Left lung (tissue), 8 donors: Measurements from ENCODE around the gene MARVELD1. TPM values are rescaled to one million over a fixed set of nuclear protein-coding genes. Genes with fewer than 3 reads are reported as not detected.

Experiments
- polyA plus RNA-seq, 6 donors: library from polyadenylated mRNA; unstranded; fragments of 120-200 nt; gene quantifications; one replicate each; pipeline ENCODE4 v1.2.1, GENCODE V29; 2013; ENCODE audit not compliant: insufficient read length in 6 of 6
- total RNA-seq, 2 donors: library from RNA; stranded (reverse); fragmentation: NEBNext Ultra II Directional; extraction: Animal tissue kit (Norgen Biotek cat#: 25700); gene quantifications; one replicate each; pipeline ENCODE4 v1.2.1, GENCODE V29; 2021
- donor health status: DM: no; HTN: yes; CAD: no.
- donor health status: DM: no; HTN: no; CAD: no.

MARVELD1 gene
- total and polyA plus RNA-seq, 8 donors = 48.1 to 66.9 (median 57.5) TPM

Other genes starting within 250 kb of the MARVELD1 start
- 10 to 100 TPM; 60.1 to 60.7 TPM for gene MMS19, start 215.3 kb upstream of the MARVELD1 start, total RNA-seq
- gene MMS19, start 215.3 kb upstream of the MARVELD1 start, polyA plus RNA-seq = 100 to 1,000 TPM in 3 of 6 donors, 10 to 100 TPM in 3; 94.4 to 113 (median 101) TPM
- 10 to 100 TPM; 30.4 to 41.0 TPM for gene UBTD1, start 214.8 kb upstream of the MARVELD1 start, total RNA-seq
- gene UBTD1, start 214.8 kb upstream of the MARVELD1 start, polyA plus RNA-seq = 10 to 100 TPM; 16.6 to 25.2 (median 19.2) TPM
- gene ANKRD2, start 141.0 kb upstream of the MARVELD1 start, total RNA-seq = 1 to 10 TPM; 1.3 to 1.9 TPM
- under 1 TPM; 0.18 to 0.43 (median 0.25) TPM for gene ANKRD2, start 141.0 kb upstream of the MARVELD1 start, polyA plus RNA-seq
- 1 to 10 TPM; 1.1 to 1.2 TPM for gene HOGA1, start 129.3 kb upstream of the MARVELD1 start, total RNA-seq
- gene HOGA1, start 129.3 kb upstream of the MARVELD1 start, polyA plus RNA-seq = 1 to 10 TPM in 4 of 6 donors, under 1 TPM in 2; 0.85 to 2.2 (median 1.5) TPM
- gene C10orf62, start 124.0 kb upstream of the MARVELD1 start, total RNA-seq = not detected
- under 1 TPM in 2 of 6 donors, not detected in 4; 0.14 to 0.15 TPM for gene C10orf62, start 124.0 kb upstream of the MARVELD1 start, polyA plus RNA-seq
- gene MORN4, start 80.2 kb upstream of the MARVELD1 start, total RNA-seq = 1 to 10 TPM; 4.1 to 10.0 TPM
- 10 to 100 TPM; 14.2 to 21.1 (median 15.8) TPM for gene MORN4, start 80.2 kb upstream of the MARVELD1 start, polyA plus RNA-seq
- gene PI4K2A, start 73.1 kb upstream of the MARVELD1 start, total RNA-seq = 10 to 100 TPM; 25.8 to 27.1 TPM
- 10 to 100 TPM; 12.7 to 17.1 (median 14.2) TPM for gene PI4K2A, start 73.1 kb upstream of the MARVELD1 start, polyA plus RNA-seq
- gene AVPI1, start 26.5 kb upstream of the MARVELD1 start, total RNA-seq = 10 to 100 TPM; 15.2 to 19.7 TPM
- 1 to 10 TPM; 4.3 to 5.5 (median 5.1) TPM for gene AVPI1, start 26.5 kb upstream of the MARVELD1 start, polyA plus RNA-seq
- gene ZFYVE27, start 23.4 kb downstream of the MARVELD1 start, total RNA-seq = 10 to 100 TPM; 20.6 to 23.2 TPM
- gene ZFYVE27, start 23.4 kb downstream of the MARVELD1 start, polyA plus RNA-seq = 10 to 100 TPM; 26.8 to 35.5 (median 28.2) TPM
- gene SFRP5, start 58.3 kb downstream of the MARVELD1 start, total RNA-seq = 1 to 10 TPM in 1 of 2 donors, under 1 TPM in 1; 0.24 to 1.9 TPM
- gene SFRP5, start 58.3 kb downstream of the MARVELD1 start, polyA plus RNA-seq = 1 to 10 TPM; 1.3 to 9.1 (median 3.5) TPM
- 1 to 10 TPM in 1 of 2 donors, under 1 TPM in 1; 0.68 to 1.9 TPM for gene GOLGA7B, start 136.1 kb downstream of the MARVELD1 start, total RNA-seq
- under 1 TPM; 0.17 to 0.61 (median 0.36) TPM for gene GOLGA7B, start 136.1 kb downstream of the MARVELD1 start, polyA plus RNA-seq